GM20431 (cell line): ENCODE measurements around the gene GRIA4.

ENCODE experiments used
- in situ Hi-C: fragments of 300-500 bp; cut with MseI, MboI; formaldehyde crosslinking; loops from one replicate; pipeline ENCODE4 v1.15.0; 2020; ENCODE audit warnings: low sequenced_read_pairs; ENCODE audit not compliant: unreplicated experiment

The GRIA4 gene

GRCh38 chr11:105609832-105610781 is at the start of gene GRIA4:
Gene GRIA4 (plus strand): TSS chr11:105610073. CDS start chr11:105610998, 925 bp downstream.
- in situ Hi-C loops, result no loop called here

- in situ Hi-C loops, result no loop called here
These were observed 36.8 kb upstream of the GRIA4 start for GRCh38 chr11:105573091-105573490.

GRCh38 chr11:105574974-105575373 is 34.9 kb upstream of the GRIA4 start:
- in situ Hi-C loops, result no loop called here

GRCh38 chr11:105577641-105578040 is 32.2 kb upstream of the GRIA4 start:
- in situ Hi-C loops, result no loop called here

GRCh38 chr11:105579111-105579510 is 30.8 kb upstream of the GRIA4 start:
- in situ Hi-C loops, result no loop called here

GRCh38 chr11:105582497-105582896 is 27.4 kb upstream of the GRIA4 start:
- in situ Hi-C loops, result no loop called here

- in situ Hi-C loops, result no loop called here
These were observed 21.9 kb upstream of the GRIA4 start for GRCh38 chr11:105588001-105588400.

- in situ Hi-C loops, result no loop called here
These were observed 20.5 kb upstream of the GRIA4 start for GRCh38 chr11:105589346-105589745.

- in situ Hi-C loops, result no loop called here
These were observed 17.8 kb upstream of the GRIA4 start for GRCh38 chr11:105592035-105592434.

GRCh38 chr11:105598371-105598770 is 11.5 kb upstream of the GRIA4 start:
- in situ Hi-C loops, result no loop called here

GRCh38 chr11:105603156-105603555 is 6.7 kb upstream of the GRIA4 start:
- in situ Hi-C loops, result no loop called here

GRCh38 chr11:105609341-105609781 is 512 bp upstream of the GRIA4 start:
- in situ Hi-C loops, result no loop called here

- in situ Hi-C loops, result no loop called here
These were observed 1.1 kb downstream of the GRIA4 start for GRCh38 chr11:105610871-105611571.

GRCh38 chr11:105611572-105612441 is 1.9 kb downstream of the GRIA4 start:
- in situ Hi-C loops, result no loop called here

- in situ Hi-C loops, result no loop called here
These were observed 2.9 kb downstream of the GRIA4 start for GRCh38 chr11:105612771-105613170.

GRCh38 chr11:105613183-105613582 is 3.3 kb downstream of the GRIA4 start:
- in situ Hi-C loops, result no loop called here

- in situ Hi-C loops, result no loop called here
These were observed 8.6 kb downstream of the GRIA4 start for GRCh38 chr11:105618343-105618955.

- in situ Hi-C loops, result no loop called here
These were observed 9.7 kb downstream of the GRIA4 start for GRCh38 chr11:105619556-105619955.

GRCh38 chr11:105622016-105622415 is 12.1 kb downstream of the GRIA4 start:
- in situ Hi-C loops, result no loop called here

GRCh38 chr11:105632316-105632715 is 22.4 kb downstream of the GRIA4 start:
- in situ Hi-C loops, result no loop called here
